ENCODE measurements around the gene RPS14.

DNA sequence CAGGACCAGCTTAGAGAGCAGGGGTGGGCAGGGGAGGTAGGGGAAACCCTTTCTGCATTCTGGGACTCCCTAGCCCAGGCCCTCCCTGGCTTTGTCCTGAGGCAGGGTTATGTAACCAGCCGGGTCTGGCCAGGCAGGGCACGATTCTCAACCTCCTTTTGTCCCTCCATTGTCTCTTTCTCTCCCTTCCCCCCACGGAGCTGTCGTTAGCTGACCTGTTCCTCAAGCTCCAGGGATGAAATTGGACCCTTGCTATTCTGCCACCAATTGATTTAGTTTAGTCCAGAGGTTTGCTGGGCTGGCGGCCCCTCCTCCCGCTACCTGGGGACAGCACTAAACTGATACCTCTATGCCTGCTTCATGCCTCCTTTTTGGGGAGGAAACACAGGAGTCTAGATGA, 49.0 kb upstream of the RPS14 start:
- TF ChIP-seq, protein P1, sequence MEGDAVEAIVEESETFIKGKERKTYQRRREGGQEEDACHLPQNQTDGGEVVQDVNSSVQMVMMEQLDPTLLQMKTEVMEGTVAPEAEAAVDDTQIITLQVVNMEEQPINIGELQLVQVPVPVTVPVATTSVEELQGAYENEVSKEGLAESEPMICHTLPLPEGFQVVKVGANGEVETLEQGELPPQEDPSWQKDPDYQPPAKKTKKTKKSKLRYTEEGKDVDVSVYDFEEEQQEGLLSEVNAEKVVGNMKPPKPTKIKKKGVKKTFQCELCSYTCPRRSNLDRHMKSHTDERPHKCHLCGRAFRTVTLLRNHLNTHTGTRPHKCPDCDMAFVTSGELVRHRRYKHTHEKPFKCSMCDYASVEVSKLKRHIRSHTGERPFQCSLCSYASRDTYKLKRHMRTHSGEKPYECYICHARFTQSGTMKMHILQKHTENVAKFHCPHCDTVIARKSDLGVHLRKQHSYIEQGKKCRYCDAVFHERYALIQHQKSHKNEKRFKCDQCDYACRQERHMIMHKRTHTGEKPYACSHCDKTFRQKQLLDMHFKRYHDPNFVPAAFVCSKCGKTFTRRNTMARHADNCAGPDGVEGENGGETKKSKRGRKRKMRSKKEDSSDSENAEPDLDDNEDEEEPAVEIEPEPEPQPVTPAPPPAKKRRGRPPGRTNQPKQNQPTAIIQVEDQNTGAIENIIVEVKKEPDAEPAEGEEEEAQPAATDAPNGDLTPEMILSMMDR (IDR thresholded peaks at IDR 0.05): no peak
- TF ChIP-seq POLR2A (IDR thresholded peaks at IDR 0.05): no peak
- no peak for TF ChIP-seq POLR2AphosphoS5 (IDR thresholded peaks at IDR 0.05)
- no peak for TF ChIP-seq EP300 (IDR thresholded peaks at IDR 0.05)
